Retina (tissue), 1 donor: ENCODE data around the gene KRTAP12-2.

ENCODE experiments used
- DNase-seq: peaks from one replicate; pipeline ENCODE4 v3.0.0-alpha.2; 2016

The KRTAP12-2 gene

GRCh38 chr21:44666401-44667320 is at the start of gene KRTAP12-2:
TSS of gene KRTAP12-2 (minus strand) at chr21:44666927. CDS start at chr21:44666886, 41 bp downstream.
- no peak for DNase-seq

- DNase-seq = no peak
These were observed 48.2 kb upstream of the KRTAP12-2 start for GRCh38 chr21:44714905-44715304.

- DNase-seq = no peak
These were observed 47.1 kb upstream of the KRTAP12-2 start for GRCh38 chr21:44713846-44714245.

GRCh38 chr21:44713130-44713529 is 46.4 kb upstream of the KRTAP12-2 start:
- no peak for DNase-seq

GRCh38 chr21:44712203-44713028 is 45.7 kb upstream of the KRTAP12-2 start:
- no peak for DNase-seq

- DNase-seq = no peak
These were observed 44.8 kb upstream of the KRTAP12-2 start, which contains the start of gene TSPEAR for GRCh38 chr21:44711327-44712202. TSS of gene TSPEAR (minus strand) at chr21:44711572. CDS start at chr21:44711514, 58 bp downstream.

- no peak for DNase-seq
These were observed 44.1 kb upstream of the KRTAP12-2 start for GRCh38 chr21:44710756-44711326.

- DNase-seq = no peak
These were observed 43.6 kb upstream of the KRTAP12-2 start for GRCh38 chr21:44710294-44710665.

- no peak for DNase-seq
These were observed 42.9 kb upstream of the KRTAP12-2 start for GRCh38 chr21:44709426-44710293.

- DNase-seq = no peak
These were observed 42.2 kb upstream of the KRTAP12-2 start for GRCh38 chr21:44708866-44709425.

- DNase-seq = no peak
These were observed 41.6 kb upstream of the KRTAP12-2 start for GRCh38 chr21:44708213-44708865.

GRCh38 chr21:44706706-44707581 is 40.2 kb upstream of the KRTAP12-2 start:
- DNase-seq = no peak

GRCh38 chr21:44706026-44706705 is 39.4 kb upstream of the KRTAP12-2 start:
- DNase-seq = no peak

GRCh38 chr21:44704636-44705001 is 37.9 kb upstream of the KRTAP12-2 start:
- no peak for DNase-seq

GRCh38 chr21:44703731-44704635 is 37.3 kb upstream of the KRTAP12-2 start:
- DNase-seq = no peak

- DNase-seq = no peak
These were observed 36.4 kb upstream of the KRTAP12-2 start for GRCh38 chr21:44702973-44703730.
